HEK293 (cell line): ENCODE results near the gene VSIG1.

ENCODE experiments used
- BCL11A ChIP-seq: fragments of 450-650 bp; formaldehyde crosslinking; IDR thresholded peaks from 2 replicates; pipeline ENCODE4 v1.5.1; 2016; ENCODE audit warnings: low read depth, missing biosample characterization, missing genetic modification characterization
- KLF9 ChIP-seq: fragments of 450-650 bp; formaldehyde crosslinking; IDR thresholded peaks from 2 replicates; pipeline ENCODE4 v1.5.1; 2016; ENCODE audit warnings: missing biosample characterization, missing genetic modification characterization, low read depth
- ZNF121 ChIP-seq: fragments of 450-650 bp; formaldehyde crosslinking; IDR thresholded peaks from 2 replicates; pipeline ENCODE4 v1.5.1; 2016; ENCODE audit warnings: missing biosample characterization, missing genetic modification characterization
- ZNF133 ChIP-seq: fragments of 450-650 bp; formaldehyde crosslinking; IDR thresholded peaks from 2 replicates; pipeline ENCODE4 v1.5.1; 2016; ENCODE audit warnings: missing biosample characterization, missing genetic modification characterization
- ZNF138 ChIP-seq: fragments of 450-650 bp; formaldehyde crosslinking; IDR thresholded peaks from 2 replicates; pipeline ENCODE4 v1.5.1; 2016; ENCODE audit warnings: missing biosample characterization, missing genetic modification characterization, borderline replicate concordance
- ZNF473 ChIP-seq: fragments of 450-650 bp; formaldehyde crosslinking; IDR thresholded peaks from 2 replicates; pipeline ENCODE4 v1.5.1; 2017; ENCODE audit warnings: missing biosample characterization, missing genetic modification characterization
- TF ChIP-seq, protein P1 (sequence below): fragments of 450-650 bp; formaldehyde crosslinking; IDR thresholded peaks from 2 replicates; pipeline ENCODE4 v1.5.1; 2016; ENCODE audit warnings: missing biosample characterization, missing genetic modification characterization
- TF ChIP-seq, protein P2 (sequence below): fragments of 450-650 bp; formaldehyde crosslinking; IDR thresholded peaks from 2 replicates; pipeline ENCODE4 v1.5.1; 2016; ENCODE audit warnings: missing biosample characterization, missing genetic modification characterization
- TF ChIP-seq, protein P3 (sequence below): fragments of 450-650 bp; formaldehyde crosslinking; IDR thresholded peaks from 2 replicates; pipeline ENCODE4 v1.5.1; 2016; ENCODE audit warnings: missing biosample characterization, missing genetic modification characterization

GRCh38 chrX:108068121-108068520 is 23.3 kb downstream of the VSIG1 start:
- TF ChIP-seq, protein P1, sequence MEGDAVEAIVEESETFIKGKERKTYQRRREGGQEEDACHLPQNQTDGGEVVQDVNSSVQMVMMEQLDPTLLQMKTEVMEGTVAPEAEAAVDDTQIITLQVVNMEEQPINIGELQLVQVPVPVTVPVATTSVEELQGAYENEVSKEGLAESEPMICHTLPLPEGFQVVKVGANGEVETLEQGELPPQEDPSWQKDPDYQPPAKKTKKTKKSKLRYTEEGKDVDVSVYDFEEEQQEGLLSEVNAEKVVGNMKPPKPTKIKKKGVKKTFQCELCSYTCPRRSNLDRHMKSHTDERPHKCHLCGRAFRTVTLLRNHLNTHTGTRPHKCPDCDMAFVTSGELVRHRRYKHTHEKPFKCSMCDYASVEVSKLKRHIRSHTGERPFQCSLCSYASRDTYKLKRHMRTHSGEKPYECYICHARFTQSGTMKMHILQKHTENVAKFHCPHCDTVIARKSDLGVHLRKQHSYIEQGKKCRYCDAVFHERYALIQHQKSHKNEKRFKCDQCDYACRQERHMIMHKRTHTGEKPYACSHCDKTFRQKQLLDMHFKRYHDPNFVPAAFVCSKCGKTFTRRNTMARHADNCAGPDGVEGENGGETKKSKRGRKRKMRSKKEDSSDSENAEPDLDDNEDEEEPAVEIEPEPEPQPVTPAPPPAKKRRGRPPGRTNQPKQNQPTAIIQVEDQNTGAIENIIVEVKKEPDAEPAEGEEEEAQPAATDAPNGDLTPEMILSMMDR (tag by site-specific recombination), result no peak
- TF ChIP-seq ZNF473 (tag by site-specific recombination) (no peak), ZNF121 (no peak), BCL11A (tag by site-specific recombination) (no peak), KLF9 (tag by site-specific recombination) (no peak), ZNF133 (tag by site-specific recombination) (no peak), ZNF138 (tag by site-specific recombination) (no peak)
- TF ChIP-seq, protein P2, sequence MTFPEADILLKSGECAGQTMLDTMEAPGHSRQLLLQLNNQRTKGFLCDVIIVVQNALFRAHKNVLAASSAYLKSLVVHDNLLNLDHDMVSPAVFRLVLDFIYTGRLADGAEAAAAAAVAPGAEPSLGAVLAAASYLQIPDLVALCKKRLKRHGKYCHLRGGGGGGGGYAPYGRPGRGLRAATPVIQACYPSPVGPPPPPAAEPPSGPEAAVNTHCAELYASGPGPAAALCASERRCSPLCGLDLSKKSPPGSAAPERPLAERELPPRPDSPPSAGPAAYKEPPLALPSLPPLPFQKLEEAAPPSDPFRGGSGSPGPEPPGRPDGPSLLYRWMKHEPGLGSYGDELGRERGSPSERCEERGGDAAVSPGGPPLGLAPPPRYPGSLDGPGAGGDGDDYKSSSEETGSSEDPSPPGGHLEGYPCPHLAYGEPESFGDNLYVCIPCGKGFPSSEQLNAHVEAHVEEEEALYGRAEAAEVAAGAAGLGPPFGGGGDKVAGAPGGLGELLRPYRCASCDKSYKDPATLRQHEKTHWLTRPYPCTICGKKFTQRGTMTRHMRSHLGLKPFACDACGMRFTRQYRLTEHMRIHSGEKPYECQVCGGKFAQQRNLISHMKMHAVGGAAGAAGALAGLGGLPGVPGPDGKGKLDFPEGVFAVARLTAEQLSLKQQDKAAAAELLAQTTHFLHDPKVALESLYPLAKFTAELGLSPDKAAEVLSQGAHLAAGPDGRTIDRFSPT (tag by site-specific recombination), result no peak
- TF ChIP-seq, protein P3, sequence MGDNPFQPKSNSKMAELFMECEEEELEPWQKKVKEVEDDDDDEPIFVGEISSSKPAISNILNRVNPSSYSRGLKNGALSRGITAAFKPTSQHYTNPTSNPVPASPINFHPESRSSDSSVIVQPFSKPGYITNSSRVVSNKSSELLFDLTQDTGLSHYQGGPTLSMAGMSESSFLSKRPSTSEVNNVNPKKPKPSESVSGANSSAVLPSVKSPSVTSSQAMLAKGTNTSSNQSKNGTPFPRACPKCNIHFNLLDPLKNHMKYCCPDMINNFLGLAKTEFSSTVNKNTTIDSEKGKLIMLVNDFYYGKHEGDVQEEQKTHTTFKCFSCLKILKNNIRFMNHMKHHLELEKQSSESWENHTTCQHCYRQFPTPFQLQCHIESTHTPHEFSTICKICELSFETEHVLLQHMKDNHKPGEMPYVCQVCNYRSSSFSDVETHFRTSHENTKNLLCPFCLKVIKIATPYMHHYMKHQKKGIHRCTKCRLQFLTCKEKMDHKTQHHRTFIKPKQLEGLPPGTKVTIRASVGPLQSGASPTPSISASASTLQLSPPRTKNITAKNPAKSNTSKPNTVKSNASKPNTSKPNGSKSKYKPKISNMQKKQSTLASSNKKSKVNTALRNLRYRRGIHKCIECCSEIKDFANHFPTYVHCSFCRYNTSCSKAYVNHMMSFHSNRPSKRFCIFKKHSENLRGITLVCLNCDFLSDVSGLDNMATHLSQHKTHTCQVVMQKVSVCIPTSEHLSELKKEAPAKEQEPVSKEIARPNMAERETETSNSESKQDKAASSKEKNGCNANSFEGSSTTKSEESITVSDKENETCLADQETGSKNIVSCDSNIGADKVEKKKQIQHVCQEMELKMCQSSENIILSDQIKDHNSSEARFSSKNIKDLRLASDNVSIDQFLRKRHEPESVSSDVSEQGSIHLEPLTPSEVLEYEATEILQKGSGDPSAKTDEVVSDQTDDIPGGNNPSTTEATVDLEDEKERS (tag by site-specific recombination), result no peak
